Memory B cell (primary cell): ENCODE data around the gene MAST4.
A peak's percentile ranks its signal among the peaks of the same experiment; 100 is the strongest.

ENCODE experiments used
- ATAC-seq: fragments of 150-1000 bp; cut with Tn5 transposase; 2 replicates; pipeline ENCODE4 v1.10.0; 2021; ENCODE audit warnings: low read depth, mild to moderate bottlenecking, moderate library complexity
- DNase-seq, 2 donors: peaks; one replicate each; pipeline ENCODE4 v3.0.0; 2022; ENCODE audit warnings: low spot score in 2 of 2
- H3K27ac Mint-ChIP-seq: one replicate; pipeline ENCODE4 v1.8.0; 2022; ENCODE audit warnings: mild to moderate bottlenecking, moderate library complexity, mixed read lengths
- H3K27me3 Mint-ChIP-seq: one replicate; pipeline ENCODE4 v1.8.0; 2022; ENCODE audit warnings: mixed read lengths
- H3K36me3 Mint-ChIP-seq: one replicate; pipeline ENCODE4 v1.8.0; 2022; ENCODE audit warnings: mild to moderate bottlenecking, mixed read lengths
- H3K4me1 Mint-ChIP-seq: one replicate; pipeline ENCODE4 v1.8.0; 2022; ENCODE audit warnings: mixed read lengths
- H3K4me3 Mint-ChIP-seq: one replicate; pipeline ENCODE4 v1.8.0; 2022; ENCODE audit warnings: mild to moderate bottlenecking, moderate library complexity, mixed read lengths
- H3K9me3 Mint-ChIP-seq: one replicate; pipeline ENCODE4 v1.8.0; 2022; ENCODE audit warnings: mixed read lengths

The MAST4 gene

DNA sequence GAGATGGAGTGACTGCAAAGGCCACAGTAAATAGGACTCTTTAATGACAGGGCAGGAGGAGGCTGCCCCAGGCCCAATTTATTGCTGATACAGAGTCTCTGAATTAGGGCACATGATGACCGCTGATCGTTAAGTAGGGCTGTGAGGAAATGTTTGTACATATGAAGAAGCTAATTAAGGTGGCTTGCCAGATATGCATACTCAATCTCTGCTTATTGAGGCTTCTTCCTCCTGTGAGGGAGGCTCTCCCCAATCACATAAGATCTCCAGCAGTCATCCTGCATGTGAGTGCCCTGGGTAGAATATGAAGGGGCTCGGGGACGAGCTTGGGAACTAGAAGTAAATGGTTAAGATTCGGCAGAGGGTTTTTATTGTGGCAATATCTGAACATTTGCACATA lies 608.6 kb downstream of the MAST4 start:
- H3K27me3 Mint-ChIP-seq = no peaks in the 10 kb centered on the region
- H3K4me3 Mint-ChIP-seq = peak overlapping the region; percentile 46
- H3K36me3 Mint-ChIP-seq = no peaks in the 10 kb centered on the region
- H3K9me3 Mint-ChIP-seq = peaks cover 2% of the 10 kb centered on the region
- no peak for DNase-seq
- ATAC-seq = no peak
- H3K27ac Mint-ChIP-seq = peak overlapping the region; percentile 87
- peaks cover 59% of the 10 kb centered on the region for H3K4me1 Mint-ChIP-seq

DNA sequence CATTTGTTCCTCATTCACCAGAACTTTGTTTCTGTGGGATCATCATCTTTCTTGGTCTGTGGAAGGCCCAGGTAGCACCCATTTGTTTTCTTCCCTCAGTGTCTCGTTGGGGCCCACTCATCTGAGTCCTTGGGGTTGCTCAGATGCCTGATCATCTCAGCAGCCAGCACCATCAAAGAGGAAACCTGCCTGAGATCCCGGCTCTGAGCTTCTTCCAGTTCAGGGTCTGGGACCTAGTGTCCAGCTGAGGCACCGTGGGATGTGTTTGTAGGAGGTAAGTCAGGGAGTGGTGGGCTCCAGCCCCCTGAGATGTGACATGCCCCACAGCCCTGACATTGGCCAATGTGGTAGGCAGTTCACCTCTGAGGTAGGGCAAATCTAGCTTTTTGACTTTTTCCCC lies 609.8 kb downstream of the MAST4 start:
- ATAC-seq = no peak
- H3K27ac Mint-ChIP-seq = peak overlapping the region; percentile 87
- H3K4me1 Mint-ChIP-seq = peaks cover 56% of the 10 kb centered on the region
- H3K27me3 Mint-ChIP-seq = no peaks in the 10 kb centered on the region
- H3K4me3 Mint-ChIP-seq = peak overlapping the region; percentile 71
- no peaks in the 10 kb centered on the region for H3K36me3 Mint-ChIP-seq
- no peak for DNase-seq
- peaks cover 2% of the 10 kb centered on the region for H3K9me3 Mint-ChIP-seq

DNA sequence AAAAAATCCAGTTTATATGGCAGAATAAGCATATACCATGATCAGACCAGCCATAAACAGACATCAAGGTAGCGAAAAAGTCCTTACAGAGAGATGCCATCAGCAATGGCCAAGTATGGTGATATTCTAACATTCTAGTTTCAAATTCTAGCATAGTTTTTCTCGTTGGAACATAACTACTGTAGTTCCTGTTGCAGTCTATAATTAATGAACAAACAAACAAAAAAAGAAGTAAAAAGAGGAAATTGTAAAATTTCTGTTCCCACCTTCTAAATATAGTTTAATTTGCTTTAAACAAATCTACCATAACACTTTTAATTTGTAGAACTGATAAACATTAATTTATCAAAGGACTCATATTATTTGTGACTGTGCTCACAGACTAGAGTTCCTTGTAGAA lies 610.3 kb downstream of the MAST4 start:
- DNase-seq = no peak
- Mint-ChIP-seq H3K9me3 (no peaks in the 10 kb centered on the region), H3K36me3 (no peaks in the 10 kb centered on the region), H3K27me3 (no peaks in the 10 kb centered on the region), H3K4me3 (peak overlapping the region; percentile 71), H3K4me1 (peaks cover 51% of the 10 kb centered on the region), H3K27ac (peak overlapping the region; percentile 87)
- ATAC-seq = peak; percentile 39

DNA sequence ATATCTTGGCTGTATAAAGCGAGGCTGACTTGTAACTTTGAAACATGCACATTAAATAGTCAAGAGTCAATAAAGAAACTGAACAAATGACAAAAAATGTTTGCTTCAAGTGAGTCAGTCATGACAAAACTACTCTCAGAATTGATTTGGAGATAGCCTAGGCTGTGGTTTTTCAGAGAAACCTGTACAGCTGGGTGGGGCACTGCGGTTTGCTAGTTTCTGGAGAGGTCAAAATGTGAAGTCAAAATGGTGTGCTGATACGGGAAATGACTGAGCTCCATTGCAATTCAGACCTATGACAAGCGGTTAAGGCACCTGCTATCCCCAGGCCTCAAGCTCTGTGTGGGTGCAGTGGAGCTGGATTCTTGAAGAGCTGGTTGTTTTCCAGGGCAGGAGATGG lies 610.7 kb downstream of the MAST4 start:
- peak overlapping the region; percentile 87 for H3K27ac Mint-ChIP-seq
- no peaks in the 10 kb centered on the region for H3K36me3 Mint-ChIP-seq
- H3K9me3 Mint-ChIP-seq = no peaks in the 10 kb centered on the region
- H3K4me1 Mint-ChIP-seq = peaks cover 50% of the 10 kb centered on the region
- H3K27me3 Mint-ChIP-seq = no peaks in the 10 kb centered on the region
- DNase-seq = peak in 1 of 2 donors; percentile 62
- ATAC-seq = peak; percentile 83
- H3K4me3 Mint-ChIP-seq = peak overlapping the region; percentile 71

DNA sequence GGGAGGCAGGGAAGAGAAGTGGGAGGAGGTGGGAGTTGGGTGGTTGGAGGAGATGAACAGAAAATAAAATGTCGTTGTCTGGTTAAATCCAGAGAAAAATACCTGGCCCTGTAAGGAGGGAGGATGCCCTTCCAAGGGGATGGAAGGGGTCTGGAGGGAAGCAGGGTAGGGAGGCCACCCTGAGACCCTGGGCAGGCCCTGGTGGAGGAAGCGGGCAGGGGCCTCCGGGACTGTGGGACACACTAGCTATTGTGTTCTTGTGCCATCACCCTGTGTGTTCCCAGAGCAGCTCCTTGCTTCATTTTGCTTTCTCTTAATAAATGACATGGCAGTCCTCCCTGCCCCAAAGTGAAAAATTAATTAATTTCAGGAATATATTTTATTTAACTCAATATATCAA lies 612.2 kb downstream of the MAST4 start:
- H3K4me1 Mint-ChIP-seq = peaks cover 46% of the 10 kb centered on the region
- no peaks in the 10 kb centered on the region for H3K36me3 Mint-ChIP-seq

DNA sequence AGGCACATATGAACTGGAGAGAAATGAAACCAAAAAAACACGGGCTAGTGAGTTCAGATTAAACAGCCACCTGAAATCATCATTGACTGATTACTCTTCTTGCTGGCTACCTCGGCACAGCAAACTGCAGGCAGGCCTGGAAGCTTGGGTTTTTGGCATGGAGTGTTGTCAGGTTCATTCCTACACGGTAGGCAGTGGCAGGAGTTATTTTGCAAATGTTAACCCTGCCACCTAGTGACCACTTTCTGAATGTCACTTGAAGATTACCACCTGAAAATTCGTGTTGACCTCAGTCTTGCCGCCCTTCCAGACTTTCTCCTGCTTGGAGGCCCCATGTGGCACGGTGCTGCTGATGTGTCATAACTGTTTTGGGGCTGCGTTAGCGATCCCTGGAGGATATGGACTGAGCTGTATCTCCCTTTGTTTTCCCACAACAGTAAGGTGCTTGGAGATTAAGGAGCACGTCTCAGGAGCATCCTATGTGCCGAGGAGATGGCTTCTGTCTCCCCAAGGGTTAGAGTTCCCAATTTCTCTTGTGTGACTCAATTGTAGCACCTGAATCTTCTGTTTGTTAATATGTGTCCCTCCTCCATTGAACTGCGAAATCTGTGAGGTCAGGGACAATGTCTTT lies 613.1 kb downstream of the MAST4 start:
- Mint-ChIP-seq H3K36me3 (no peaks in the 10 kb centered on the region), H3K27ac (peak overlapping the region; percentile 1), H3K4me1 (peaks cover 47% of the 10 kb centered on the region), H3K4me3 (no peak overlapping the region), H3K9me3 (no peaks in the 10 kb centered on the region), H3K27me3 (no peaks in the 10 kb centered on the region)
- DNase-seq (peak; percentile 68 to 74), ATAC-seq (peak; percentile 42)

More for the DNA sequence above, 612.2 kb downstream of the MAST4 start:
- no peaks in the 10 kb centered on the region for H3K27me3 Mint-ChIP-seq
- peak overlapping the region; percentile 87 for H3K27ac Mint-ChIP-seq
- DNase-seq (no peak), ATAC-seq (no peak)
- no peaks in the 10 kb centered on the region for H3K9me3 Mint-ChIP-seq
- H3K4me3 Mint-ChIP-seq = no peak overlapping the region

DNA sequence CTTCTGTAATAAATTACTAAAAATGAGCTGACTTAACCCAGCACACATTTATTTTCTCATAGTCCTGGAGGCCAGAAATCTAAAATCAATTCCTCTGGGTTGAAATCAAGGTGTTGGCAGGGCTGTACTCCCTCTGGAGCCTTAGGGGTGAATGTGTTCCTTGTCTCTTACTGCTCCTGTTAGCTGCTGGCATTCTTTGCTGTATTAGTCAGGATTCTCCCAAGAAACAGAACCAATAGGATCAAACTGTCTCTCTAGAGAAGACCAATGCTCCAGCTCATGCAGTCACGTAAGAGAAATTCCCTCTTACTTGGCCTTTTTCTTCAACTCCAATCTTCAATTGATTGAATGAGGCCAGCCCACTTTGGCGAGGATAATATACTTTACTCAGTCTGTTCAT lies 615.7 kb downstream of the MAST4 start:
- Mint-ChIP-seq H3K9me3 (no peaks in the 10 kb centered on the region), H3K4me1 (peaks cover 42% of the 10 kb centered on the region), H3K27me3 (no peaks in the 10 kb centered on the region), H3K36me3 (no peaks in the 10 kb centered on the region), H3K4me3 (no peak overlapping the region), H3K27ac (peak overlapping the region; percentile 65)
- DNase-seq (no peak), ATAC-seq (no peak)

DNA sequence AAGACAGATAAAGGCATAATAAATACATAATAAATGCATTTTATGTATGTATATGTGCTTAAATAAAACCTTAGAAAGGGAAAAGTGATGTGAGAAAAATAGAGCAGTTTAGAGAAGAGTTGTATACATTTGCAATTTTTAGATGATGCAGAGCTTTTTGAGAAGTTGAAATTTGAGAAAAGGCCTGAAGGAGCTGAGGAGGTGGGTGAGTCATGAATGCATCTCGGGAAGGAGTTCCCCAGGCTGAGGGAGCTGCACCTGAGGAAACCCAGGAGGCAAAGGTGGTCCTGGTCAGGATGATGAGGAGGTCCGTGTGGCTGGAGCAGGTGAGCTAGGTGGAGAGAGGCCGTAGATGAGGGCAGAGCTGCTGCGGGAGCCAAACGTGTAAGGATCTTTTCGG lies 617.8 kb downstream of the MAST4 start:
- Mint-ChIP-seq H3K4me3 (no peak overlapping the region), H3K27me3 (no peaks in the 10 kb centered on the region), H3K36me3 (no peaks in the 10 kb centered on the region), H3K9me3 (no peaks in the 10 kb centered on the region), H3K4me1 (peaks cover 42% of the 10 kb centered on the region), H3K27ac (peak overlapping the region; percentile 97)
- ATAC-seq = no peak
- no peak for DNase-seq

DNA sequence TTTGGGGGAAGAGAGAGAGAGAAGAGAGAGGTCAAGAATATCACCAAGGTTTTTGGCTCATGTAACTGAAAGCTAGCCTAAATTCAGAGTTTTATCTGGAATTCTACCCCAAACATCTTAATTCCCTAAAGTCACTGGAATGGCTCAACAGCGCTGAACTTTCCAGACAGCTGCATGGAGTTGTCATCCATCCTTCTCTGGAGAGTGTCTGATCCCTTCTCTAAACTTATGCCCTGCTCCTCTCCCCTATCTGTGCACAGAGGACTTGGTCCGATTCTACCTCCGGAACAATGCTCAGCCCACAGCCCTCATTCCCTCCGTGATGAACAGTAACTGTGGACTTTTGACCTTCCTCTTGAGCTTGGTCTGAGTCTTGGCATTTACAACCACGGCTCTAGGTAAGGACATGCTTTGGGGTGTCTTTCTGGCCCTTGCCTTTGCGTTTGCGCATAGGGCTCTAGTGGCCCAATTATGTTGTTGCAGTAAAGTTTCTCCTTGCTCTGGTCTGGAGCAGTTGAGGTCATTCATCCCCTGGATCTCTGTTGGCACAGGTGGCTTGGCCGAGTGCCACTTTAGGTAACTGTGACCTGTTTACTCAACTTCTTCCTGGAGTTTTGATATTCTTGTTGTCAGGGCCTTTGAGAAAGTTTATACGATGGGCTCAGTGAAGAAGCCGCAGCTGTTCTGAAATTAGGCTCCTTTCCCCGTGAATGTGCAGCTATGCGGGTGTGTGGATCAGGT lies 618.7 kb downstream of the MAST4 start:
- no peak for ATAC-seq
- no peak overlapping the region for H3K4me3 Mint-ChIP-seq
- H3K27ac Mint-ChIP-seq = peak overlapping the region; percentile 97
- H3K27me3 Mint-ChIP-seq = no peaks in the 10 kb centered on the region
- peaks cover 35% of the 10 kb centered on the region for H3K4me1 Mint-ChIP-seq
- no peak for DNase-seq
- H3K36me3 Mint-ChIP-seq = no peaks in the 10 kb centered on the region
- H3K9me3 Mint-ChIP-seq = no peaks in the 10 kb centered on the region

DNA sequence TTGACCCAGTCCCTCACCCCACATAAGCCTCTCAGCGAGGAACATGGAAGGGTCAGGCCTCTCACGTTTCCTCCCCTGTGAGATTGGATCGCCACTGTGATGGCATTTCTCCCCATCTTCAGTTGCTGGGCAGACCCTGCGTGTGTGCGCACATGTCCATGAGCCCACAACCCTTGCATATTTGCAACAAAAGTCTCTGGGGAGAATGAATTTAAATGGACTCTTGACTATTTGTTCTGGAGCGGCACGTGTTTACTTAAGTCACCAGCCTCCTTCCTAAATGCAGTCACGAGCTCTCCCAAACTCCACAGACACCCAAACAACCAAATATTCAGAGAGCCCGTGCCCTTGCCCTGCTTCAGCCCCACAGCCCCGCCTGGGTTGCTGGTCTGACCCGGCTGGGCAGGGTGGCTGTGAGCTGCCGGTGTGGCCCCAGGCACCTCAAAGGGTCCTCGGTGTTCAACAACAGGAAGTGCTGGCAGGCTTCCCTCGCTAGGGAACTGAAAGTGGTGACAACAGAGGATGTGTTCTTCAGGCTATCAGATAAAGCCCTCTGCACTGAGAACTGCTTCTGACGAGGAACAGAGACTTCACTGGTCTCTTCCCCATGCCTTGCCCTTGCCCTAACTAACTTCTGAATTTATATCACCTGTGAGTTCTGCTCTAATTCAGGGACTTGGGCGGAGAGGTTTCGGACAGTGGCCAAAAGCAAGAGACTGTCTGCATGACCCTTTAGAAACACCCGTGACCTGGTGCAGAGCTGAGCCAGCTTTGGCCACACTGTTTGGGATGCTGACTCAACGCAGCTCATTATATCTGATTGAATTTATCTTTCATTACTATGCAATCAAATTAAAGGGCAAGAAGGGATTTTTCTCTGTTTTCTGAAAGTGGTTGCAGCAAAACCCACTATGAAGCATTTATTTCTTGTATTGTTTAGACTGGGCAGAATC lies 619.6 kb downstream of the MAST4 start:
- ATAC-seq (peak; percentile 97), DNase-seq (peak; percentile 77 to 83)
- Mint-ChIP-seq H3K9me3 (no peaks in the 10 kb centered on the region), H3K4me3 (peak overlapping the region; percentile 72), H3K36me3 (no peaks in the 10 kb centered on the region), H3K4me1 (peaks cover 36% of the 10 kb centered on the region), H3K27ac (peak overlapping the region; percentile 97), H3K27me3 (no peaks in the 10 kb centered on the region)

DNA sequence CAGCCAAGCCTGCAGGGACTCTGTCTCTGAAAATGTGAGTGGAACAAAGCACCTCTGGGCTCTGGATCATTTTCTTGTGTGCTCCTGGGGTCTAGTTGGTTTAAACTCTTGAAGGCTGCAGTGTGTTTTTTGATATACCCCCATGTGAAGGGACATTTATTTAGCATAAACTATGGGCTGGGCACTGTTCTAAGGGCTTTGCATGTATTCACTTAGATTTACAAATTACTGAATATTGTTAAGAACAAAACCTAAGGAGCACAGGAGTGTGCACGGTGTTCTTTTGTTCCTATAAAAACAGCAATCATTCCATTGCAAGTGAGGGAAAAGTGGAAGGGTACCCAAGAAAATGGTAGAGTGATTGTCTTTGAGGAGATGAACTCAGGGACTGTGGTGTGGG lies 620.4 kb downstream of the MAST4 start:
- H3K4me3 Mint-ChIP-seq = no peak overlapping the region
- H3K9me3 Mint-ChIP-seq = no peaks in the 10 kb centered on the region
- no peaks in the 10 kb centered on the region for H3K27me3 Mint-ChIP-seq
- H3K4me1 Mint-ChIP-seq = peaks cover 40% of the 10 kb centered on the region
- no peaks in the 10 kb centered on the region for H3K36me3 Mint-ChIP-seq
- no peak for ATAC-seq
- no peak for DNase-seq
- peak overlapping the region; percentile 97 for H3K27ac Mint-ChIP-seq
